Tibial nerve (tissue), 4 donors: ENCODE results near the gene NISCH.

ENCODE experiments used
- EP300 ChIP-seq, 2 donors: sonication (generic); formaldehyde crosslinking; IDR thresholded peaks; one replicate each; pipeline ENCODE4 v1.6.1; 2017; ENCODE audit warnings: antibody characterized with exemption in 2 of 2, mild to moderate bottlenecking in 1 of 2
- POLR2A ChIP-seq, 2 donors: fragments of 450-650 bp; IDR thresholded peaks; one replicate each; pipeline ENCODE4 v1.6.1; 2017; ENCODE audit warnings: antibody characterized with exemption in 2 of 2, mild to moderate bottlenecking in 2 of 2, moderate library complexity in 2 of 2
- TF ChIP-seq, protein P1 (sequence below), 5 experiments: fragments of 200-600 bp in 3 of 5; fragments of 450-650 bp in 2 of 5; sonication (generic) in 3 of 5; IDR thresholded peaks; one replicate each; pipeline ENCODE4 v1.5.1; 2016 to 2019; ENCODE audit warnings: antibody characterized with exemption in 5 of 5, mild to moderate bottlenecking in 3 of 5, moderate library complexity in 2 of 5

DNA sequence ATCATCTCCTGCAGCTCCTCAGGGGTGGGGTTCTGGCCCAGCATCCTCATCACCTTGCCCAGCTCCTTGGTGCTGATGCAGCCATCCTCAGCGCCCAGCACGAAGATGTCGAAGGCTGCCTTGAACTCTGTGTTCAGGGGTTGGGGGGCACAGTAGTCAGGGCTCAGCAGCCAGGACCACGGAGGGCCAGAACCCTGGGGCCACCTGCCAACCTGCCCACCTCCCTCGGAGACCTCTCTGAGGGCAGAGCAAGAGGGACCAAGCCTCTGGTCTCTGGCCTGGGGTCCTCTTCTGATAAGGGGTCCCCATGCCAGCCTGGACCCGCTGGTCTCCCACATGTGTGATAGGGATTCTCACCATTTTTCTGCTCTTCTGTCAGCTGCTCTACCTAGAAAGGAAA, 3.3 kb upstream of the NISCH start:
- TF ChIP-seq, protein P1, sequence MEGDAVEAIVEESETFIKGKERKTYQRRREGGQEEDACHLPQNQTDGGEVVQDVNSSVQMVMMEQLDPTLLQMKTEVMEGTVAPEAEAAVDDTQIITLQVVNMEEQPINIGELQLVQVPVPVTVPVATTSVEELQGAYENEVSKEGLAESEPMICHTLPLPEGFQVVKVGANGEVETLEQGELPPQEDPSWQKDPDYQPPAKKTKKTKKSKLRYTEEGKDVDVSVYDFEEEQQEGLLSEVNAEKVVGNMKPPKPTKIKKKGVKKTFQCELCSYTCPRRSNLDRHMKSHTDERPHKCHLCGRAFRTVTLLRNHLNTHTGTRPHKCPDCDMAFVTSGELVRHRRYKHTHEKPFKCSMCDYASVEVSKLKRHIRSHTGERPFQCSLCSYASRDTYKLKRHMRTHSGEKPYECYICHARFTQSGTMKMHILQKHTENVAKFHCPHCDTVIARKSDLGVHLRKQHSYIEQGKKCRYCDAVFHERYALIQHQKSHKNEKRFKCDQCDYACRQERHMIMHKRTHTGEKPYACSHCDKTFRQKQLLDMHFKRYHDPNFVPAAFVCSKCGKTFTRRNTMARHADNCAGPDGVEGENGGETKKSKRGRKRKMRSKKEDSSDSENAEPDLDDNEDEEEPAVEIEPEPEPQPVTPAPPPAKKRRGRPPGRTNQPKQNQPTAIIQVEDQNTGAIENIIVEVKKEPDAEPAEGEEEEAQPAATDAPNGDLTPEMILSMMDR (IDR thresholded peaks at IDR 0.05) = no peak
- no peak for TF ChIP-seq POLR2A (IDR thresholded peaks at IDR 0.05)
- no peak for TF ChIP-seq EP300 (IDR thresholded peaks at IDR 0.05)
